Smooth muscle cell (in vitro differentiated cells): ENCODE data around the gene TBC1D24. TPM values are rescaled to one million over a fixed set of nuclear protein-coding genes. Genes with fewer than 3 reads are reported as not detected.

Source experiments
- DNase-seq: peaks from one replicate; lab custom pipeline; 2025; ENCODE audit not compliant: unreplicated experiment; lab: John Stamatoyannopoulos, UW
- H2AFZ ChIP-seq: fragments of 200-600 bp; sonication (generic); 2 replicates; pipeline ENCODE4 v1.6.0; 2016; ENCODE audit warnings: antibody characterized with exemption, low read depth, mild to moderate bottlenecking
- H3F3A ChIP-seq: fragments of 200-600 bp; sonication (generic); 2 replicates; pipeline ENCODE4 v1.6.0; 2017; ENCODE audit warnings: antibody characterized with exemption, low read depth
- H3K27ac ChIP-seq: fragments of 200-600 bp; sonication (generic); 2 replicates; pipeline ENCODE4 v1.5.1; 2016; ENCODE audit warnings: low read depth, mild to moderate bottlenecking
- H3K27me3 ChIP-seq: fragments of 200-600 bp; sonication (generic); 2 replicates; pipeline ENCODE4 v1.6.1; 2016; ENCODE audit warnings: low read depth, mild to moderate bottlenecking
- H3K36me3 ChIP-seq: fragments of 200-600 bp; sonication (generic); 2 replicates; pipeline ENCODE4 v1.5.1; 2016; ENCODE audit warnings: low read depth
- H3K4me1 ChIP-seq: fragments of 200-600 bp; sonication (generic); 2 replicates; pipeline ENCODE4 v1.5.1; 2016; ENCODE audit warnings: low read depth
- H3K4me2 ChIP-seq: fragments of 200-600 bp; sonication (generic); 2 replicates; pipeline ENCODE4 v1.6.0; 2016; ENCODE audit warnings: mild to moderate bottlenecking
- H3K4me3 ChIP-seq: fragments of 200-600 bp; sonication (generic); 2 replicates; pipeline ENCODE4 v1.5.1; 2016; ENCODE audit warnings: mild to moderate bottlenecking
- H3K79me2 ChIP-seq: fragments of 200-600 bp; sonication (generic); 2 replicates; pipeline ENCODE4 v1.6.0; 2016; ENCODE audit warnings: low read depth, mild to moderate bottlenecking
- H3K9ac ChIP-seq: fragments of 200-600 bp; sonication (generic); 2 replicates; pipeline ENCODE4 v1.6.0; 2016; ENCODE audit warnings: low read depth
- H3K9me3 ChIP-seq: fragments of 200-600 bp; sonication (generic); replicated peaks from 2 replicates; pipeline ENCODE4 v1.5.1; 2016; ENCODE audit warnings: low read depth
- H4K20me1 ChIP-seq: fragments of 200-600 bp; sonication (generic); 2 replicates; pipeline ENCODE4 v1.6.0; 2016; ENCODE audit warnings: low read depth
- CTCF ChIP-seq: fragments of 200-600 bp; sonication (generic); IDR thresholded peaks from 2 replicates; pipeline ENCODE4 v1.5.1; 2017; ENCODE audit warnings: borderline replicate concordance, mild to moderate bottlenecking, antibody characterized with exemption; ENCODE audit not compliant: insufficient read depth, poor library complexity, severe bottlenecking
- WGBS: methylation state at CpG from one replicate; pipeline ENCODE4 v1.1.7; 2016; ENCODE audit warnings: low lambda C conversion rate; 5-methylcytosine and 5-hydroxymethylcytosine counted together
- polyA plus RNA-seq: library from polyadenylated mRNA; unstranded; fragments of >200 nt; fragmentation: Nextera tagmentation; extraction: Ambion mirVana; gene quantifications from 2 replicates; pipeline ENCODE4 v1.2.1, GENCODE V29; 2016
- total RNA-seq: library from RNA; depleted of rRNA; stranded (reverse); fragments of >200 nt; gene quantifications from 2 replicates; pipeline ENCODE4 v1.2.3, GENCODE V29; 2014

Gene TBC1D24
- total and polyA plus RNA-seq, 2 experiments from 2014 or later = 5.5 to 9.2 TPM

GRCh38 chr16:2498531-2499253, 23.8 kb downstream of the TBC1D24 start:
- Histone ChIP-seq H3K9ac (no peak overlapping the region), H3K4me1 (no peaks in the 10 kb centered on the region), H2AFZ (no peak overlapping the region), H3K36me3 (no peaks in the 10 kb centered on the region), H3K4me3 (no peak overlapping the region), H4K20me1 (no peaks in the 10 kb centered on the region), H3F3A (peaks cover 2% of the 10 kb centered on the region), H3K79me2 (no peaks in the 10 kb centered on the region), H3K4me2 (no peak overlapping the region), H3K27ac (no peak overlapping the region), H3K9me3 (no peaks in the 10 kb centered on the region), H3K27me3 (no peaks in the 10 kb centered on the region)
- WGBS = 94% methylated on average over 15 of the region's 15 CpGs
- DNase-seq = no peak
- TF ChIP-seq CTCF = no peak

- Histone ChIP-seq H3F3A (peaks cover 5% of the 10 kb centered on the region), H3K9me3 (no peaks in the 10 kb centered on the region), H3K4me1 (no peaks in the 10 kb centered on the region), H2AFZ (no peak overlapping the region), H3K4me2 (no peak overlapping the region), H3K79me2 (no peaks in the 10 kb centered on the region), H3K36me3 (no peaks in the 10 kb centered on the region), H4K20me1 (no peaks in the 10 kb centered on the region), H3K27ac (no peak overlapping the region), H3K4me3 (no peak overlapping the region), H3K27me3 (no peaks in the 10 kb centered on the region), H3K9ac (no peak overlapping the region)
- no peak for TF ChIP-seq CTCF
- 91% methylated on average over 5 of the region's 6 CpGs for WGBS
- DNase-seq = no peak
Measured at GRCh38 chr16:2499454-2499853, 24.5 kb downstream of the TBC1D24 start.

GRCh38 chr16:2499890-2500429, 25.0 kb downstream of the TBC1D24 start:
- Histone ChIP-seq H3K4me1 (no peaks in the 10 kb centered on the region), H3K27ac (no peak overlapping the region), H3F3A (peaks cover 5% of the 10 kb centered on the region), H3K9me3 (no peaks in the 10 kb centered on the region), H3K4me3 (no peak overlapping the region), H4K20me1 (no peaks in the 10 kb centered on the region), H3K4me2 (no peak overlapping the region), H3K79me2 (no peaks in the 10 kb centered on the region), H3K36me3 (no peaks in the 10 kb centered on the region), H3K9ac (no peak overlapping the region), H2AFZ (no peak overlapping the region), H3K27me3 (no peaks in the 10 kb centered on the region)
- no peak for TF ChIP-seq CTCF
- no peak for DNase-seq
- 96% methylated on average over 26 of the region's 29 CpGs for WGBS
